Stimulated activated naive CD8-positive, alpha-beta T cell treated with anti-CD3 and anti-CD28 coated beads, Interleukin-15, Interleukin-2, amounts not matched to agents 100 ng/mL and 50 ng/mL, for 24 hours (primary cell): ENCODE data around the gene CDC42BPG.

ENCODE experiments used
- H3K27ac Mint-ChIP-seq: one replicate; pipeline ENCODE4 v1.8.0; 2021; ENCODE audit warnings: mild to moderate bottlenecking, mixed read lengths
- H3K27me3 Mint-ChIP-seq: one replicate; pipeline ENCODE4 v1.8.0; 2021; ENCODE audit warnings: mixed read lengths
- H3K36me3 Mint-ChIP-seq: one replicate; pipeline ENCODE4 v1.8.0; 2021; ENCODE audit warnings: low read depth, mixed read lengths
- H3K4me1 Mint-ChIP-seq: one replicate; pipeline ENCODE4 v1.8.0; 2021; ENCODE audit warnings: low read depth, mixed read lengths
- H3K4me3 Mint-ChIP-seq: one replicate; pipeline ENCODE4 v1.8.0; 2021; ENCODE audit warnings: mild to moderate bottlenecking, mixed read lengths
- H3K9me3 Mint-ChIP-seq: one replicate; pipeline ENCODE4 v1.8.0; 2021; ENCODE audit warnings: mixed read lengths

The CDC42BPG gene

GRCh38 chr11:64862987-64863390 is 18.5 kb upstream of the CDC42BPG start:
- peak overlapping the region; percentile 92 for H3K27ac Mint-ChIP-seq
- H3K27me3 Mint-ChIP-seq, result no peaks in the 10 kb centered on the region
- H3K36me3 Mint-ChIP-seq, result peaks cover 24% of the 10 kb centered on the region
- peaks cover 5% of the 10 kb centered on the region for H3K9me3 Mint-ChIP-seq
- peaks cover 95% of the 10 kb centered on the region for H3K4me1 Mint-ChIP-seq
- peak overlapping the region; percentile 47 for H3K4me3 Mint-ChIP-seq

- peaks cover 5% of the 10 kb centered on the region for H3K9me3 Mint-ChIP-seq
- H3K4me1 Mint-ChIP-seq, result peaks cover 94% of the 10 kb centered on the region
- H3K36me3 Mint-ChIP-seq, result peaks cover 22% of the 10 kb centered on the region
- peak overlapping the region; percentile 92 for H3K27ac Mint-ChIP-seq
- H3K27me3 Mint-ChIP-seq, result no peaks in the 10 kb centered on the region
- H3K4me3 Mint-ChIP-seq, result peak overlapping the region; percentile 41
Observed at GRCh38 chr11:64861227-64861975, 16.9 kb upstream of the CDC42BPG start.

- Mint-ChIP-seq H3K9me3 (no peaks in the 10 kb centered on the region), H3K36me3 (peaks cover 25% of the 10 kb centered on the region), H3K27ac (peak overlapping the region; percentile 98), H3K4me3 (peak overlapping the region; percentile 77), H3K4me1 (peaks cover 94% of the 10 kb centered on the region), H3K27me3 (no peaks in the 10 kb centered on the region)
Observed at GRCh38 chr11:64859542-64860414, 15.3 kb upstream of the CDC42BPG start.

GRCh38 chr11:64858467-64859263 is 14.2 kb upstream of the CDC42BPG start:
- H3K4me1 Mint-ChIP-seq, result peaks cover 94% of the 10 kb centered on the region
- H3K36me3 Mint-ChIP-seq, result peaks cover 32% of the 10 kb centered on the region
- no peaks in the 10 kb centered on the region for H3K27me3 Mint-ChIP-seq
- H3K27ac Mint-ChIP-seq, result peak overlapping the region; percentile 98
- no peaks in the 10 kb centered on the region for H3K9me3 Mint-ChIP-seq
- peak overlapping the region; percentile 77 for H3K4me3 Mint-ChIP-seq

DNA sequence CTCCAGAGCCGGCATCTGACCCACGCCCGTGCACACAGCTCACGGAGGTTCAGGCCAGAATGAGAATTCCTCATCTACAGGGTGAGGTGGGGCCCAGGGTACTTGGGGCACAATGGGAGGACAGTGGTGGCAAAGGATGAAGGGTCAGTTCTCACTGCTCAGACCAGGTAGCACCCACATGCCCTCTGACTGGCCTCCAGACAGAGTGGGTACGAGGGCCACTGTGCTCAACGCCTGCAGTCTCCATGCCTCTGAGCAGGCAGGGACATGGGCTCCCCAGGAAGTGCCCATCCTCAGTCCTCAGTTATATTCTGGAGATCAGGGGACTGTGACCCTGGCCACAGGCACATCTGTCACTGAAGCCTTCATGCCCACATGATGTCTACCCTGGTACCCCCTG is 13.0 kb upstream of the CDC42BPG start:
- Mint-ChIP-seq H3K9me3 (no peaks in the 10 kb centered on the region), H3K4me1 (peaks cover 94% of the 10 kb centered on the region), H3K36me3 (peaks cover 37% of the 10 kb centered on the region), H3K27ac (peak overlapping the region; percentile 85), H3K27me3 (no peaks in the 10 kb centered on the region), H3K4me3 (peak overlapping the region; percentile 23)

- Mint-ChIP-seq H3K4me1 (peaks cover 96% of the 10 kb centered on the region), H3K4me3 (peak overlapping the region; percentile 64), H3K27me3 (no peaks in the 10 kb centered on the region), H3K36me3 (peaks cover 37% of the 10 kb centered on the region), H3K27ac (peak overlapping the region; percentile 89), H3K9me3 (no peaks in the 10 kb centered on the region)
Observed at GRCh38 chr11:64856382-64857227, 12.2 kb upstream of the CDC42BPG start.

DNA sequence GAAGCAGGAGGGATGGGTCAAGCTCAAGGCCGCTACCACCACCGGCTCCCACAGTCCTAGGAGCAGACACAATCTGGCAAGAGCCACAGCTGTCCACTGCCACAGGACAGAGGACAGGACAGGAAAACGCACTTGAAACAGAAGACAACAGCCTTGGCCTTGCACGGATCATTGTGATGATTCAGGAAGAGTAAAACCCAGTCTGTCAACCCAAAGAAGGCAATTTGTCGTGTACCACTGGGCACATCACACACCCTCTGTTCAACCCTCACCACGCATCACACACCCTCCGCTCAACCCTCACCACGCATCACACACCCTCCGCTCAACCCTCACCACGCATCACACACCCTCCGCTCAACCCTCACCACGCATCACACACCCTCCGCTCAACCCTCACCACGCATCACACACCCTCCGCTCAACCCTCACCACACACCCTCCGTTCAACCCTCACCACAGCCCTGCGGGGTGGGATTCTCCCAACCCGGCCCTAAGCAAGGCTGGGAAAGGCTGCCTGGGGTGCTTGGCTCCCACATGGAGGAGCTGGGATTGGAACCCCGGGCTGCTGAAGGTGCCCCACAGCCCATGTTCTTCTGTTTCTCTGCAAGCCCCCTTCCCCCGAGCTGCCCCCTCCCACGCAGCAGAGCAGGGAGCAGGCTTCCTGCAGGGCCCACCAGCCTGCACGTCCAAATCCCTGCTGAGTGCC is 11.3 kb upstream of the CDC42BPG start:
- H3K4me3 Mint-ChIP-seq, result peak overlapping the region; percentile 66
- peaks cover 37% of the 10 kb centered on the region for H3K36me3 Mint-ChIP-seq
- no peaks in the 10 kb centered on the region for H3K27me3 Mint-ChIP-seq
- H3K4me1 Mint-ChIP-seq, result peaks cover 96% of the 10 kb centered on the region
- peak overlapping the region; percentile 89 for H3K27ac Mint-ChIP-seq
- no peaks in the 10 kb centered on the region for H3K9me3 Mint-ChIP-seq

GRCh38 chr11:64854534-64855502 is 10.4 kb upstream of the CDC42BPG start:
- Mint-ChIP-seq H3K36me3 (peaks cover 33% of the 10 kb centered on the region), H3K27me3 (no peaks in the 10 kb centered on the region), H3K4me1 (peaks cover 96% of the 10 kb centered on the region), H3K9me3 (no peaks in the 10 kb centered on the region), H3K4me3 (peak overlapping the region; percentile 66), H3K27ac (peak overlapping the region; percentile 89)

DNA sequence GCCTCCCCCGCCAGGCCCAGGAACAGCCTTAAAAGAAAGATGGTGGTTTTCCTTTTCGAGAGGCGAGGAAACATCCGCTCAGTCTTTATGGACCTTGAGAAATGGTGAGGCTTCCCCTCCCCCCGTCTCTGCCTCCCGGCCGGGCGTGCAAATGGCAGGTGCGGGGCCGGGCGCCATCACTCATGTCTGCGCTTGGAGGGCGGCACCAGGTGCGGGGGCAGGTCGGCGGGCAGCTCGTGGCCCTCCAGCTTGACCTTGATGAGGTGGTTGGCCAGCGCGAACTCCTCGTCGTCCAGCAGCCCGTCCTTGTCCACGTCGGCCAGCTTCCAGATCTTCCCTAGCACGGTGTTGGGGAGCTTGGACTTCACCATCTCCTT is 9.7 kb upstream of the CDC42BPG start:
- peaks cover 33% of the 10 kb centered on the region for H3K36me3 Mint-ChIP-seq
- no peaks in the 10 kb centered on the region for H3K9me3 Mint-ChIP-seq
- no peaks in the 10 kb centered on the region for H3K27me3 Mint-ChIP-seq
- peaks cover 96% of the 10 kb centered on the region for H3K4me1 Mint-ChIP-seq
- peak overlapping the region; percentile 66 for H3K4me3 Mint-ChIP-seq
- no peak overlapping the region for H3K27ac Mint-ChIP-seq

DNA sequence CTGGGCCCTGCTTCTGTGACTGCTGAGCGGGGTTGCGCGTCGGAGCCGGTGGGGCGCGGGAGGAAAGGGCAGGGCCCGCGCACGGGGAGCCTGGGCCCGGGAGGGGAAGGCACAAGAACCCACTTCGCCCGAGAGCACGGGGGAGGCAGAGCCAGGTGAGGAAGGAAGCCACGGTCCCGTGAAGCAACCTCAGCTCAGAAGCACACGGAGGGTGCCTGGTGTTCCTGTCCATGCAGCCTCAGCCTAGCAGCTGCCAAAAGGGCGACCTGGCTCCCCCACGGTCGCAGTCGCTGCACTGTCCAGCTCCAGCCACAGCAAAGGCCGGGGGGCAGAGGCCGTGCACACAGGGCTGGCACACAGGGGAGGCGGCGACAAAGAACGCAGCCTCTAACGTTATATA is 9.3 kb upstream of the CDC42BPG start:
- peak overlapping the region; percentile 47 for H3K4me3 Mint-ChIP-seq
- peak overlapping the region; percentile 89 for H3K27ac Mint-ChIP-seq
- H3K27me3 Mint-ChIP-seq, result no peaks in the 10 kb centered on the region
- peaks cover 96% of the 10 kb centered on the region for H3K4me1 Mint-ChIP-seq
- H3K36me3 Mint-ChIP-seq, result peaks cover 33% of the 10 kb centered on the region
- H3K9me3 Mint-ChIP-seq, result no peaks in the 10 kb centered on the region

GRCh38 chr11:64852804-64853509 is 8.5 kb upstream of the CDC42BPG start:
- H3K4me1 Mint-ChIP-seq, result peaks cover 96% of the 10 kb centered on the region
- peak overlapping the region; percentile 89 for H3K27ac Mint-ChIP-seq
- no peaks in the 10 kb centered on the region for H3K27me3 Mint-ChIP-seq
- H3K4me3 Mint-ChIP-seq, result peak overlapping the region; percentile 47
- H3K36me3 Mint-ChIP-seq, result peaks cover 29% of the 10 kb centered on the region
- H3K9me3 Mint-ChIP-seq, result no peaks in the 10 kb centered on the region

GRCh38 chr11:64851831-64852351 is 7.4 kb upstream of the CDC42BPG start:
- Mint-ChIP-seq H3K4me1 (peaks cover 96% of the 10 kb centered on the region), H3K9me3 (no peaks in the 10 kb centered on the region), H3K36me3 (peaks cover 28% of the 10 kb centered on the region), H3K4me3 (peak overlapping the region; percentile 55), H3K27ac (peak overlapping the region; percentile 89), H3K27me3 (no peaks in the 10 kb centered on the region)
